Smooth muscle cell (in vitro differentiated cells): ENCODE data around the gene FYCO1. TPM values are rescaled to one million over a fixed set of nuclear protein-coding genes. Genes with fewer than 3 reads are reported as not detected.

ENCODE experiments used
- DNase-seq: peaks from one replicate; lab custom pipeline; 2025; ENCODE audit not compliant: unreplicated experiment; lab: John Stamatoyannopoulos, UW
- H2AFZ ChIP-seq: fragments of 200-600 bp; sonication (generic); 2 replicates; pipeline ENCODE4 v1.6.0; 2016; ENCODE audit warnings: antibody characterized with exemption, low read depth, mild to moderate bottlenecking
- H3F3A ChIP-seq: fragments of 200-600 bp; sonication (generic); 2 replicates; pipeline ENCODE4 v1.6.0; 2017; ENCODE audit warnings: antibody characterized with exemption, low read depth
- H3K27ac ChIP-seq: fragments of 200-600 bp; sonication (generic); 2 replicates; pipeline ENCODE4 v1.5.1; 2016; ENCODE audit warnings: low read depth, mild to moderate bottlenecking
- H3K27me3 ChIP-seq: fragments of 200-600 bp; sonication (generic); 2 replicates; pipeline ENCODE4 v1.6.1; 2016; ENCODE audit warnings: low read depth, mild to moderate bottlenecking
- H3K36me3 ChIP-seq: fragments of 200-600 bp; sonication (generic); 2 replicates; pipeline ENCODE4 v1.5.1; 2016; ENCODE audit warnings: low read depth
- H3K4me1 ChIP-seq: fragments of 200-600 bp; sonication (generic); 2 replicates; pipeline ENCODE4 v1.5.1; 2016; ENCODE audit warnings: low read depth
- H3K4me2 ChIP-seq: fragments of 200-600 bp; sonication (generic); 2 replicates; pipeline ENCODE4 v1.6.0; 2016; ENCODE audit warnings: mild to moderate bottlenecking
- H3K4me3 ChIP-seq: fragments of 200-600 bp; sonication (generic); 2 replicates; pipeline ENCODE4 v1.5.1; 2016; ENCODE audit warnings: mild to moderate bottlenecking
- H3K79me2 ChIP-seq: fragments of 200-600 bp; sonication (generic); 2 replicates; pipeline ENCODE4 v1.6.0; 2016; ENCODE audit warnings: low read depth, mild to moderate bottlenecking
- H3K9ac ChIP-seq: fragments of 200-600 bp; sonication (generic); 2 replicates; pipeline ENCODE4 v1.6.0; 2016; ENCODE audit warnings: low read depth
- H3K9me3 ChIP-seq: fragments of 200-600 bp; sonication (generic); replicated peaks from 2 replicates; pipeline ENCODE4 v1.5.1; 2016; ENCODE audit warnings: low read depth
- H4K20me1 ChIP-seq: fragments of 200-600 bp; sonication (generic); 2 replicates; pipeline ENCODE4 v1.6.0; 2016; ENCODE audit warnings: low read depth
- WGBS: methylation state at CpG from one replicate; pipeline ENCODE4 v1.1.7; 2016; ENCODE audit warnings: low lambda C conversion rate; 5-methylcytosine and 5-hydroxymethylcytosine counted together
- polyA plus RNA-seq: library from polyadenylated mRNA; unstranded; fragments of >200 nt; fragmentation: Nextera tagmentation; extraction: Ambion mirVana; gene quantifications from 2 replicates; pipeline ENCODE4 v1.2.1, GENCODE V29; 2016
- total RNA-seq: library from RNA; depleted of rRNA; stranded (reverse); fragments of >200 nt; gene quantifications from 2 replicates; pipeline ENCODE4 v1.2.3, GENCODE V29; 2014
- TF ChIP-seq, protein P1 (sequence below): fragments of 200-600 bp; sonication (generic); IDR thresholded peaks from 2 replicates; pipeline ENCODE4 v1.5.1; 2017; ENCODE audit warnings: borderline replicate concordance, mild to moderate bottlenecking, antibody characterized with exemption; ENCODE audit not compliant: insufficient read depth, poor library complexity, severe bottlenecking

Gene FYCO1
- total and polyA plus RNA-seq, 2 experiments from 2014 or later, result 7.4 to 20.9 TPM

DNA sequence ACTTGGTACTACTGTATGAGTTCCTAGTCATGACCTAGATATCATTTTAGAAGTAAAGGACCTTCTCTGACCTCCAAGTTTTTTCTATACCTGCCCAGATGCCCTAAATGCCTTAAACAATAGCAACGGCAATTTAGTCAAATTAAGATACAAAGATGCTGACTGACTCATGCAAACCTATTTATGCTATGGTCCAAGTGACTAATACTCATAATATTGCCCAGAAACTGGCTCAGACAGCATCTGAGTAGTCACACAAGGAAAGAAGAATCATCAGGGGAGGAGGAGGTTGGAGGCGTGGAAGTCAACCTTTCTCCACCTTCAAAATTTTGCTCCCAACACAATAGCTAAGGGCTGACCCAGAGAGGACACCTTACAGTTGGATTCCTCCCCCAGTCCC is 6.8 kb downstream of the FYCO1 start:
- no peak overlapping the region for H3K4me3 ChIP-seq
- DNase-seq, result no peak
- no peaks in the 10 kb centered on the region for H4K20me1 ChIP-seq
- peak overlapping the region; percentile 93 for H3K27ac ChIP-seq
- H2AFZ ChIP-seq, result no peak overlapping the region
- H3F3A ChIP-seq, result peaks cover 15% of the 10 kb centered on the region
- WGBS, result 23% methylated on average over 2 of the region's 2 CpGs
- no peaks in the 10 kb centered on the region for H3K27me3 ChIP-seq
- peaks cover 13% of the 10 kb centered on the region for H3K4me1 ChIP-seq
- no peaks in the 10 kb centered on the region for H3K36me3 ChIP-seq
- TF ChIP-seq, protein P1, sequence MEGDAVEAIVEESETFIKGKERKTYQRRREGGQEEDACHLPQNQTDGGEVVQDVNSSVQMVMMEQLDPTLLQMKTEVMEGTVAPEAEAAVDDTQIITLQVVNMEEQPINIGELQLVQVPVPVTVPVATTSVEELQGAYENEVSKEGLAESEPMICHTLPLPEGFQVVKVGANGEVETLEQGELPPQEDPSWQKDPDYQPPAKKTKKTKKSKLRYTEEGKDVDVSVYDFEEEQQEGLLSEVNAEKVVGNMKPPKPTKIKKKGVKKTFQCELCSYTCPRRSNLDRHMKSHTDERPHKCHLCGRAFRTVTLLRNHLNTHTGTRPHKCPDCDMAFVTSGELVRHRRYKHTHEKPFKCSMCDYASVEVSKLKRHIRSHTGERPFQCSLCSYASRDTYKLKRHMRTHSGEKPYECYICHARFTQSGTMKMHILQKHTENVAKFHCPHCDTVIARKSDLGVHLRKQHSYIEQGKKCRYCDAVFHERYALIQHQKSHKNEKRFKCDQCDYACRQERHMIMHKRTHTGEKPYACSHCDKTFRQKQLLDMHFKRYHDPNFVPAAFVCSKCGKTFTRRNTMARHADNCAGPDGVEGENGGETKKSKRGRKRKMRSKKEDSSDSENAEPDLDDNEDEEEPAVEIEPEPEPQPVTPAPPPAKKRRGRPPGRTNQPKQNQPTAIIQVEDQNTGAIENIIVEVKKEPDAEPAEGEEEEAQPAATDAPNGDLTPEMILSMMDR, result no peak
- peak overlapping the region; percentile 49 for H3K4me2 ChIP-seq
- no peaks in the 10 kb centered on the region for H3K9me3 ChIP-seq
- peak overlapping the region; percentile 37 for H3K9ac ChIP-seq
- H3K79me2 ChIP-seq, result no peaks in the 10 kb centered on the region

DNA sequence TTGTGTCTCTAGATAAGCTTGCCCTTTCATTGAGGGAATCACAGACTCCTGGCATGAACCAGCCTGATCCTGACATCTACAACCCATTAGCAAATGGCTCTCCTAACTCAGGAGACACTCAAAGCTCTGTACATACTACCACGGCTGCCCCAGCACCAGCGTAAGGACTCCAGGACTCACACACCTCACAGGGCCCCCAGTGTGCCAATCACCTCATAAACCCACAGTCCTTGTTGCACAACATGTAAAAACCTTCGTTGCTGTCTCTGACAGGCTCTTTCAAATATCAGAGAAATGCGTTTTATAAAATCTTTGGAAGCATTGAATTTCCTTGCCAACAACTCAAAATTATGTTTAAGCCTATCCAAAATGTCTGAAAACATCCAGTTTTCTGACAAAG is 7.3 kb downstream of the FYCO1 start:
- H3K9ac ChIP-seq, result peak overlapping the region; percentile 37
- no peak for DNase-seq
- H3K79me2 ChIP-seq, result no peaks in the 10 kb centered on the region
- no peak overlapping the region for H3K4me3 ChIP-seq
- 75% methylated on average over 4 of the region's 4 CpGs for WGBS
- TF ChIP-seq, protein P1, result no peak
- H3K27ac ChIP-seq, result peak overlapping the region; percentile 93
- H2AFZ ChIP-seq, result no peak overlapping the region
- no peaks in the 10 kb centered on the region for H4K20me1 ChIP-seq
- peak overlapping the region; percentile 49 for H3K4me2 ChIP-seq
- H3K36me3 ChIP-seq, result no peaks in the 10 kb centered on the region
- peaks cover 13% of the 10 kb centered on the region for H3K4me1 ChIP-seq
- no peaks in the 10 kb centered on the region for H3K27me3 ChIP-seq
- H3K9me3 ChIP-seq, result no peaks in the 10 kb centered on the region
- peaks cover 15% of the 10 kb centered on the region for H3F3A ChIP-seq

DNA sequence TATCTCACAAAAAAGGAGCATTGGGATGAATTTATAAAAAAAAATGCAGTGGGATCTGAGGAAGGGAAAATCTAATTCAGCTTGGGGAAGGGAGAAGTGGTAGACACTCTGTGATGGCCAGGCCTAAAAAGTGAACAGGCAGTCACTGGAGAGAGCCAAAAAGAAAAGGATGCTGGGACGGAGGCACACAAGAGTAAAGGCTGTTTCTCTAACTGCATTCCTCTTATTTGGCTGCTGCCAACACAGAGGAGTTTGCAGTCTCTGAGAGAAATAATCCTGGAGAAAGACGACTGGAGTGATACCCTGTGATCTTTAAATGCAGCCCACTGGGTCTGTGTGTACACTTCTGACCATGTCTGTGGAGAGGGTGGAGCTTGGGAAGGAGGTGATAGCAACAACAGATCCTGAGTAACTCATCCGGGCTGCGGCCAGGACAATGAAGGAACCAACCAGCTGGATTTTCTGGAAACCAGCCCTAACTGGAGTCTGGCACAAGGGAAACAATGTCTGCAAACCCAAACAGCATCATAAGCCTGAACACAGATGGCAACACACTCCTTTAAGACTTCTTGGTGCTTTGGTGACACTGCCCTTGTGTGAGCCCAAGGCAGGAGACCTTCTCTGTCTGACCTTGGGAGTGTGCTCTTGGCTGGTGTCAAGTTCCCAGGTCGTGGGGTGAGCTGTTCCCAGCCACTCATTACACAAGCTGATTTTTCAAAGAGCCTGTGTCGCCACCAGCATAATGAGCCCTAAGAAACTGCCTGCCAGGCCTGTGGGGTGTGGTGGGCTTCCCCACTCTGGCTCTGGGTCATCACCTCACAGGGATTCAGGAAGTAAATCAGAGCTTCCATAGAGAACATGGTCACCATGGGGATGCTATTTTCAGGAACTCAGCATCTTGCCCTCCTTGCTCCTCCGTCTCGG is 8.0 kb downstream of the FYCO1 start:
- TF ChIP-seq, protein P1, result no peak
- peaks cover 15% of the 10 kb centered on the region for H3F3A ChIP-seq
- no peak for DNase-seq
- H3K4me3 ChIP-seq, result no peak overlapping the region
- no peaks in the 10 kb centered on the region for H3K36me3 ChIP-seq
- no peaks in the 10 kb centered on the region for H3K9me3 ChIP-seq
- peak overlapping the region; percentile 61 for H3K4me2 ChIP-seq
- H3K27ac ChIP-seq, result peak overlapping the region; percentile 93
- peaks cover 13% of the 10 kb centered on the region for H3K4me1 ChIP-seq
- H4K20me1 ChIP-seq, result no peaks in the 10 kb centered on the region
- 62% methylated on average over 8 of the region's 8 CpGs for WGBS
- H2AFZ ChIP-seq, result peak overlapping the region; percentile 26
- no peaks in the 10 kb centered on the region for H3K79me2 ChIP-seq
- peak overlapping the region; percentile 24 for H3K9ac ChIP-seq
- no peaks in the 10 kb centered on the region for H3K27me3 ChIP-seq
